Kidney tubule cell (primary cell): Measurements from ENCODE around the gene ACP7.
"Not testable (repeated sequence)": the region's sequence is repeated elsewhere in the genome, so short reads cannot be mapped to it uniquely, and the experiment has no call there.

Source experiments
- DNase-seq: peaks from one replicate; pipeline ENCODE4 v3.0.0-alpha.2; 2018; ENCODE audit warnings: low spot score

ACP7 gene

DNA sequence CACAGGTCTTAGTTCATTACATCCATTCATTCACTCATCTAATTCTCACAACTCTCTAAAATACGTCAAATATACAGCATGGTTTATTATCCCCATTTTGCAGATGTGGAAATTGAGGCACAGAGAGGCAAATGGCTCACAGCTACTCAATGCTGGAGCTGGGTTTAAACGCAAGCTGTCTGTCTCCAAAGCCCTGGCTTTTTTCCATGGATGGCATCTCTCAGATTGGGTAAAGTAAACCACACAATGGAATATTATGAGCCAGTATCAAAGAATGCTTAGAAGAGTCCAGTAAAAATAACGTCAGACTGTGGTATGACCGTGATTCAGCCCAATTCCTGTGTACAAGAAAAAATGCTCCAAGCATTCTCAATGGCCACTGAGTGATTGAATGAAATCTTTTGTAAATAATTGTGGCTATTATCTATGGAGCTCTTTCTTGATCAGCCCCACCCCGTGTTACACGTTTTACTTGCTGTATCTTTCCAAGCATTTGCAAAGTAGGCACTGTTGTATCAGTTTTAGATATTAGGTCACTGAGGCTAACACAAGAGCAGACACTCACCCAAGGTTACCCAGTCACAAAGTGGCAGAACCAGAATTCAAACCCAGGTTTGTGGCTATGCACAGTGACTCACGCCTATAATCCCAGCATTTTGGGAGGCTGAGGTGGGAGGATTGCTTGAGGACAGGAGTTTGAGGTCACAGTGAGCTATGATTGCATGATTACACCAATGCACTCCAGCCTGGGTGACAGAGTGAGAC, 5.5 kb upstream of the ACP7 start:
- DNase-seq, result peak; percentile 93

DNA sequence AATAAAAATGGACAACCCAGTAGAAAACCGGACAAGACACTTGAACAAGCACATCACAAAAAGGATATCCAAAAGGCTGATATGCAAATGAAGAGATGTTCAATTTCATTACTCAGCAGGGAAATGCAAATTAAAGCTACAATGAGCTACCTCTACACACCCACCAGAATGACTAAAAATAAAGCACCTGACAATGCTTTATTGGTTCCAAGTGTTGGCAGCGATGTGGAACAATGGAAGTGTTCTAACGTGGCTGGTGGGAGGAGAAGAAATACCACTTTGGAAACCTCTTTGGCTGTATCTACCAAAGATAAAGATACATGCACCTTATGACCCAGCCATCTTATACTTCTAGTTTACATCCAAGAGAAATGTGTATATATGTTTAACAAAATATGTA, 3.7 kb upstream of the ACP7 start:
- no peak for DNase-seq

DNA sequence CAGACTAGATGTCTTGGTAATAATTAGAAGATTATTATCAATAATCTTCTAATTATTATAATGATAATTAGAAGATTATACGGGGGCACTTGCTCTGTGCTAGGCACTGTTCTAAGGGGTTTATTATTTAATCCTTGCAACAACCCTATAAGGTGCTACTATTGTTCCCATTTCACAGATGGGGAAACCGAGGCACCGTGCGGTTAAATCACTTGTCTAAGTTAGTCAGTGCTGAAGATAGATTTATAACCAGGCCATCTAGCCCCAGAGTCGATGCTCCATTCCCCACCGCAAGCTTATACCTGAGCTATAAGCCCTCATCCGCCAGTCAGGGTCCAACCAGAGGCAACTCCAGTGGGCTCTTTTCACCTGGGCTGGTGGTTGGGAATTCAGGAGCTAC, 2.0 kb upstream of the ACP7 start:
- no peak for DNase-seq

DNA sequence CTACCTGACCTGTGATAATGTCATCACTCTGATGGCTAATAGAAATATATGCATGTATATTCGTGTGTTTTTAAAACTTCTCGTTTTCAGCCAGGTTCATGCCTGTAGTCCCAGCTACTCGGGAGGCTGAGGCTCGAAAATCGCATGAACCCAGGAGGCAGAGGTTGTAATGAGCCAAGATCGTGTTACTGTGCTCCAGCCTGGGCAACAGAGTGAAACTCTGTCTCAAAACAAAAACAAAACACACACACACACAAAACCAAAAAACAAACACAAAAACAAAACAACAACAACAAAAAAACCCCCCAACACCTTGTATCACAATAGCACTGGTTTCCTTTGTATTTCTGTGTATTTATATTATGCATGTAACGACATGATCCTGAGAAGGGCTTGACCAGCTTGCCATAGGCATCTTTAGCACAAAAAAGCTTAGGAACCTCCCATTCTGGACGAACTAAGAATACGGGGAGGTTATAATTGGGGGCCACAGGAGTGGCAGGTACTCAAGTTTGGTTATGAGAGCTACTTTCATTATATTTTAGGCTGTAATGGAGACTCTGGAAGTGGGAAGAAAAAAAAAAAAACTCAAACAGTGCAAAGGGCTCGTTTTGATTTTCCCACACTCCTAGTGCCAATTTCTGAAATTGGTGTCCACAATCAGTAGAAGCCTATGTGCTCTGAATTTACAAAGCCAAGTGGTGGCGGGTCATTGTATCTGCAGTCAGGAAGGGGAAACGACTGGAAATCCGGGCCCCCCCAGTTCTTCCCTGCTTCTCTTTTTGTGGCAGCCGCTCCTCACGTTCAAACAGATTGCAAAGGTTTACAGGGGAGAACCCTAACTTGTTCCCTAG, 1.2 kb upstream of the ACP7 start:
- no peak for DNase-seq

DNA sequence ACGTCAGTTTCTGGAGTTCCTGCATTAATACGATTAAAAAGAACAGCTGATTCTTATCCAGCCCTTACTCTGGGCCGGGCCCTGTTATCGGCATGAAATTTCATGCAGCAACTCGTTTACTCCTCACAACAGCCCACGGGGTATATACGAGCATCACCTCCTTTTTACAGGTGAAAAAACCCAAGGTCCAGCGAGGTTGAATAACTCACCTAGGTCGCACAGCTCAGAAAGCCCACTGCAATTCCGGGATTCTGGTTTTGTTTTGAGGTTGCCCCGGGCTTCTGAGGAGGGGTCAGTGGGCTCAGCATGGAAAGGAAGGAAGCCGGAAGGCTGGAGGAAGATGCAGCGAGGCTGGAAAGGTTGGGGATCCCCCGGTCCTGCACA, 577 bp upstream of the ACP7 start:
- no peak for DNase-seq

DNA sequence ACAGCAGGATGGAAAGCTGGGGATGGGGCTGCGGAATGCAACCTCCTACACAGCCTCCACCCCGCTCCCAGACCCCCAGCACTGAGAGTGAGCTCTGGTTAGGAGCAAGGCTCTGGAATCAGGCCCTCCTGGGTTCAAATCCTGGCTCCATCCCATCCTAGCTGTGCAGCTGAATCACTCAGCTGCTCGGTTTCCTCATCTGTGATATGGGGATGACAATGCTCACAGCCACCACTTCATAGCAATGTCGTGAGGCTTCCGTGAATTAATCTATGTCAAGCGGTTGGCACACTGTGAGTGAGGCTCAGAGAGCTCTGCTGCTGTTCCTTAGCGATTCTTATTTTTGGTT, 538 bp downstream of the ACP7 start:
- no peak for DNase-seq

DNA sequence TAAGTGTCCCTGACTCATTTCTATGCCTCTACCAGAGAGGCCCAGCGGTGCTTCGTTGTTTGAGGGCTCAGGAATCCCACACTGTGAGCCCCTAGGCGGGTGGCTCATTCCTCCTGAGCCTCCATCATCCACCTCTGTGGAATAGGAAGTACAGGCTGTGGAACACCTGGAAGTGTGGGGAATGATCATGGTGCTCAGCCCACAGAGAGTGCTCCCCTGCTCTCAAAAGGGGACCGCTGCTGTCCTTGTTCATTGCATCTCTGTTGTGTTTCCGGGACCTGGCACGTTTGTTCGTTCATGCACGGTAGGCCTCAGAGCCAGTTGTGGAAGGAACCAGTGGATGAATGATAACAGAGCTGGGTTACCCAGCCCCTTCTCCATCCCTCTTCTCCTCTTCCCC, 1.2 kb downstream of the ACP7 start:
- no peak for DNase-seq

DNA sequence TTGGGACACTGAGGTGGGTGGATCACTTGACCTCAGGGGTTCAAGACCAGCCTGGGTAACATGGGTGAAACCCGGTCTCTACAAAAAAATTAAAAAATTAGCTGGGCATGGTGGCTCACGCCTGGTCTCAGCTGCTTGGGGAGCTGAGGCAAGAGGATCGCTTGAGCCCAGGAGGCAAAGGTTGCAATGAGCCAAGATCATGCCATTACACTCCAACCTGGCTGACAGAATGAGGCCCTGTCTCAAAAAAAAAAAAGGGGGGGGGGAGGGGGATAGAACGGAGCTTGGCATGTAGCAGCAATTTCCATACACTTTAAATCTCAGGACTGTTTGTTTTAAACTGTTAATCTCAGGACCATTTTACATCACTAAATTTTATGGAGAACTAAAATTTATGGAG, 2.2 kb downstream of the ACP7 start:
- DNase-seq, result no peak

DNA sequence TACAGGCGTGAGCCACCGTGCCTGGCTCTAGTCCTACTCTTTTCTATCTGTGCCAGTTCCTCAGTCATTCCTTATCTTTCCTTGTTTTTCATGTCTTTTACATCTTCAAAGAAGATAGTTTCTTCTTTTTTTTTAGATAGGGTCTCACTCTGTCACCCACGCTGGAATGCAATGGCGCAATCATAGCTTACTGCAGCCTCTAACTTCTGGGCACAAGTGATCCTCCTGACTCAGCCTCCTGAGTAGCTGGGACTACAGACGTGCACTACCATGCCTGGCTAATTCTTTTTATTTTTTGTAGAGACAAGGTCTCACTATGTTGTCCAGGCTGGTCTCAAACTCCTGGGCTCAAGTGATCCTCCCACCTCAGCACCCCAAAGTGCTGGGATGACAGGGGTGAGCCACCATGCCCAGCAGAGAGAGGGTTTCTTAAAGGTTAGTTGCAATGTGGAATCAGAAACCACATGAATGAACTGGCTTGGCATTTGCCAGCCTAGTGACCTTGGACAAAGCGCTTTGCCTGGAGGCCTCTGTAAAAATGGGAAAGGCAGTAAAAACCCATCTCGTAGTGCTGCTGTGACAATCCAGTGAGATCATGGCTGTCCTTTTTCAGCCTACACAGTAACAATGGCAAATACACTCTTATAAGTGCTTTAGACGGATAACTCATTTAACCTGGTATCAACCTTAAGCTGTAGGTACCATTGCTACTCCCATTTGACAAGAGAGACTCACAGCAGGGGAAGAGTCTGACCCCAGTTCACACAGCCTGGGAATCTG, 3.9 kb downstream of the ACP7 start:
- DNase-seq, result no peak

DNA sequence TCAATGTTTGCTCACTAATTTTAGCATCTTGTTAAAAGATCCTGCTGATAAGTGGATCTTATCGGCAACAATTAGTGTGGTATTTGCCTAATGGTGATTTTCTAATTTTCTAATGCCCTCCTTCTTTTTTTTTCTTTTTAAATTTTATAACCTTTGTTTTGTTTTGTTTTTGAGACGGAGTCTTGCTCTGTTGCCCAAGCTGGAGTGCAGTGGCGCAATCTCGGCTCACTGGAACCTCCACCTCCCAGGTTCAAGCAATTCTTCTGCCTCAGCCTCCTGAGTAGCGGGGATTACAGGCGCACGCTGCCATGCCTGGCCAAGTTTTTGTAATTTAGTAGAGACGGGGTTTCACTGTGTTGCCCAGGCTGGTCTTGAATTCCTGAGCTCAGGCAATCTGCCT, 5.8 kb downstream of the ACP7 start:
- not testable (repeated sequence) for DNase-seq

DNA sequence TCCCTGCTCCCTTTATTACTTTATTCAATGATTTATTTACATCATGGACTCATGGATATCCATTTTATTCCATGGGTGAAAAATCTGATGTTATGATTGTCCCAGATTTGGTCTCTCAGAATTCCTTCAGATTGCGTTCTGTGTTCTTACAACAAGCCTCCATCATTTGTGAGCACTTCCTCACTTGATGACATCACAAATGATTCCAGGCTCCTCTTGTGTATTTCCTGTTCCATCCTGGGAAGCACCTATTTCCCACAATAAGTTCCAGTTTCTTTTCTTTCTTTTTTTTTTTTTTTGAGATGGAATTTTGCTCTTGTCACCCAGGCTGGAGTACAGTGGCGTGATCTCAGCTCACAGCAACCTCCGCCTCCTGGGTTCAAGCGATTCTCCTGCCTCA, 6.7 kb downstream of the ACP7 start:
- DNase-seq, result no peak

DNA sequence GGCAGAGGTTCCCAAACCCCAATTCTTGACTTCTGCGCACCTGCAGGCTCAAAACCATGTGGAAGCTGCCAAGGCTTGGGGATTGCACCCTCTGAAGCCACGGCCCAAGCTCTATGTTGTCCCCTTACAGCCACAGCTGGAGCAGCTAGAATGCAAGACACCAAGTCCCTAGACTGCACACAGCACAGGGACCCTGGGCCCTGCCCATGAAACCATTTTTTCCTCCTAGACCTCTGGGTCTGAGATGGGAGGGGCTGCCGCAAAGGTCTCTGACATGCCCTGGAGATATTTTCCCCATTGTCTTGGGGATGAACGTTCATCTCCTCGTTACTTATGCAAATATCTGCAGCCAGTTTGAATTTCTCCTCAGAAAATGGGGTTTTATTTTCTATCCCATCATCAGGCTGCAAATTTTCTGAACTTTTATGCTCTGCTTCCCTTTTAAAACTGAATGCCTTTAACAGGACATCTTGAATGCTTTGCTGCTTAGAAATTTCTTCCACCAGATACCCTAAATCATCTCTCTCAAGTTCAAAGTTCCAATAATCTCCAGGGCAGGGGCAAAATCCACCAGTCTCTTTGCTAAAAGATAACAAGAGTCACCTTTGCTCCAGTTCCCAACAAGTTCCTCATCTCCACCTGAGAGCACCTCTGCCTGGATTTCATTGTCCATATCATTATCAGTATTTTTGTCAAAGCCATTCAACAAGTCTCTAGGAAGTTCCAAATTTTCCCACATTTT, 11.8 kb downstream of the ACP7 start:
- not testable (repeated sequence) for DNase-seq

DNA sequence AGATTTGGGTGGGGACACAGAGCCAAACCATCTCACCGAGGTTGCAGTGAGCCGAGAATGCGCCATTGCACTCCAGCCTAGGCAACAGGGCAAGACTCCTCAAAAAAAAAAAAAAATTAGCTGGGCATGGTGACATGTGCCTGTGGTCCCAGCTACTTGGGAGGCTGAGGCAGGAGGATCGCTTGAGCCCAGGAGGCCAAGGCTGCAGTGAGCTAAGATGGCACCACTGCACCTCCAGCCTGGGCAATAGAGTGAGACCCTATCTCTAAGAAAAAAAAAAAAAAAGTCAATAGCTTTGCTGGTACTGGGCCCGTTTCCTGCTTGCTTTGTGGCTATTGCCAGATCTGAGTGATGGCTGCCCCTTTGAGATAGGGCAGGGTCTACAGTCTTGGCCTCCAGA, 13.1 kb downstream of the ACP7 start:
- DNase-seq, result no peak

DNA sequence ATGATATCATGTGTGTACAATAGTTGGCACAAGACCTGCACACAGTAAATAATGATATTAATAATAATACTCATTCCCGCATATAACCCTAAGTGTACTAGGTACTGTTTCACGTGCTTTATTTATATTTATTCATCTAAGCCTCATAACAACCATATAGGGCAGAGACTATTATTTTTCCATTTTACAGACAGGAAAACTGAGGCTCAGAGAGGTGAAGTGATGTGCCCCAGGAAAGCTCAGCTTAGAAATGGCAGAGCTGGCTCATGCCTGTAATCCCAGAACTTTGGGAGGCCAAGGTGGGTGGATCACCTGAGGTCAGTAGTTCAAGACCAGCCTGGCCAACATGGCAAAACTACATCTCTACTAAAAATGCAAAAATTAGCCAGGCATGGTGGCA, 13.6 kb downstream of the ACP7 start:
- DNase-seq, result no peak

DNA sequence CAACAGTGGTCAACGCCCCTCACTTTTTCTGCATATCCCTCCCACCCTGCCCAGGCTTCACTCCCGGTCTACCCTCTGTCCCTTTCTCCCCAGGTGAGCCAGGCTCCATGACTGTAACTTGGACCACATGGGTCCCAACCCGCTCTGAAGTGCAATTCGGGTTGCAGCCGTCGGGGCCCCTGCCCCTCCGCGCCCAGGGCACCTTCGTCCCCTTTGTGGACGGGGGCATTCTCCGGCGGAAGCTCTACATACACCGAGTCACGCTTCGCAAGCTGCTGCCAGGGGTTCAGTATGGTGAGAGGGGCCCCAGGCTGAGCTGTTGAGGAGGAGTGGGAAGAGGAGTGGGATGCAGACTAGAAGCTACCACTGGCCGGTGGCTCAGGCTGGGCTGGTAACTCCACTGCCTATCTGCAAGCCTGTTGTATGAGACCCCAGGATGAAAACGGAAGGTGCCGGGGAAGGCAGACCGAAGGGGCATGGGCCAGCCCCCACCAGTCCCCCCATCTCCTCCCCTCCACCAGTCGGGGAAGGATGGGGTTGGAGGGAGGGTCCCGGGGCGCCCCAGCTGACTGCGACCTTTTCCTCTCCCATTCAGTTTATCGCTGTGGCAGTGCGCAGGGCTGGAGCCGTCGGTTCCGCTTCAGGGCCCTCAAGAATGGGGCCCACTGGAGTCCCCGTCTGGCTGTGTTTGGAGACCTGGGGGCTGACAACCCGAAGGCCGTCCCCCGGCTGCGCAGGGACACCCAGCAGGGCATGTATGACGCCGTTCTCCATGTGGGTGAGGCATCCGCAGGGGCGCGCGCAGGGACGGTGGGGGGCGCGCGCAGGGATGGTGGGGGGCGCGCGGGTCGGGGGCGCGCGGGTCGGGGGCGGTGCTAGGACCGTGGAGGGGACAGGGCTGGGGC, 14.4 kb downstream of the ACP7 start:
- no peak for DNase-seq

DNA sequence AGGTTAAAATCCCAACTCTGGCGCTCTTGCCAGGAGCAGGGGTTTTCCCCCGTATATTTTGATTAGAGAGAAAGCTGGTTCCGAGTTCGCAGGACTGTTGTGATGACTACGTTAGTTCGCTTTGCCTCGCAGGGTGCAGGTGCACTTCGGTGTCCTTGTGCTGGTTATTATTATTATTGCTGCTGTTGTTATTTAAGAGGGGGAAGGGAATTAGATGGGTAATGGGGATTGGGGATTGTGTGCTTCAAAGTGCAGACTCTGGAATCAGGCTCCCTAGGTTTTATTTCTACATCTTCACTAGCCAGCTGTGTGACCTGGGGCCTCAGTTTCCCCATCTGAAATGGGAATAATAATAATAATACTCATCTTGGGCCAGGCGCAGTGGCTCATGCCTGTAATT, 15.2 kb downstream of the ACP7 start:
- no peak for DNase-seq

DNA sequence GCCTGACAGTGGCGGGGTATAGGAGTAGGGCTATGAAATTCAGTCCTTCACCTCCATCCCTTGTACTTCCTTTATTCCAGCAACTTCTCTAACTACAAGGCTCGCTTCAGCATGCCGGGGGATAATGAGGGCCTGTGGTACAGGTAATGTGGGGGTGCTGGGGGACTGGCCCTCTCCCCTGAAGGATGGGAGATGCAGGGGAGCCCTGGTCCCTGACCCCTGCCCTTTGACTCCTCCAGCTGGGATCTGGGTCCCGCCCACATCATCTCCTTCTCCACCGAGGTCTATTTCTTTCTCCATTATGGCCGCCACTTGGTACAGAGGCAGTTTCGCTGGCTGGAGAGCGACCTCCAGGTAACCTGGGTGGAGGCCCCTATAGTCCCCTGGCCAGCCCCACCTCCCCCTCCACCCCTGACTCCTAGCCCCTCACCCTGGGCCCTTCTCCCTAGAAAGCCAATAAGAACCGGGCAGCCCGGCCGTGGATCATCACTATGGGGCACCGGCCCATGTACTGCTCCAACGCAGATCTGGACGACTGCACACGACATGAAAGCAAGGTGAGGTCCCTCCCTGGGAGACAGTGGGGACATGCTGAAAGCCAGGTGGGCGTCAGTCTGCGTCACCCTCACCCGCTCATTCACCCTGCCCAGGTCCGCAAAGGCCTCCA, 16.5 kb downstream of the ACP7 start:
- DNase-seq, result no peak

DNA sequence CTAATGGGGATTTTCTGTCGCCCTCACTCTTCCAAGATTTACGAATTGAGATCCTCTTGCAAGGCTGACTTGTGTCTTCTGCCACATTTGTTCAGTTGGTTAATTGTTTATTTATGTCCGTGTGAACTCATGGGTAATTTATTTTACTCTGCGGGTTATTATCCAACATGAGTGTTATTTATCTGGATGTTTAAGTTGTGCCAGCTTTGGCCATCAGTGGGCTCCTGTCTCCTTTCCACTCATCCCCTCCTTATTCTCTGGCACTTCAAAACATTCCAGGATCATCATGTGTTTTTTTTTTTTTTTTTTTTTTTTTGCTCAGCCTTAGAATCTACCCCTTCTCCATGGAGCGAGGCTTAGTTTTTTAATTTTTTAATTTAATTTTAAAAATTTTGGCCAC, 19.0 kb downstream of the ACP7 start:
- no peak for DNase-seq

DNA sequence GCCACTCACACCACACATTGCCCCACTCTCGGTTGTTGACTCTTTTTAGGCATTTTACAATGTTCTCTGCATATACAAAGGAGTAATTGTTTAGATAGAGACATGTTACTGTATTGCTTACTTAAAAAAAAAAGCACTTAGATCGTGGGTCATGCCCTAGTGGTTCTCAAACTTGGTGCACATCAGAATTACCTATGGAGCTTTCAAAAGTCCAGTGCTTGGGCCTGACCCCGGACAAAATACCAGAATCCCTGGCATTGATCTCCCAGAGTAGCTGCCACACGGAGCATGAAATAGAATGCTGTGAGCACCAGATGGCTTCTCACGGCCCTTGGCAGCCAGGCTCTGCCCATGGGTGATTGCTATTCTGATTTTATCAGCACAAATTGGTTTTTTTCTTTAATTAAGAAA, 20.0 kb downstream of the ACP7 start:
- no peak for DNase-seq

DNA sequence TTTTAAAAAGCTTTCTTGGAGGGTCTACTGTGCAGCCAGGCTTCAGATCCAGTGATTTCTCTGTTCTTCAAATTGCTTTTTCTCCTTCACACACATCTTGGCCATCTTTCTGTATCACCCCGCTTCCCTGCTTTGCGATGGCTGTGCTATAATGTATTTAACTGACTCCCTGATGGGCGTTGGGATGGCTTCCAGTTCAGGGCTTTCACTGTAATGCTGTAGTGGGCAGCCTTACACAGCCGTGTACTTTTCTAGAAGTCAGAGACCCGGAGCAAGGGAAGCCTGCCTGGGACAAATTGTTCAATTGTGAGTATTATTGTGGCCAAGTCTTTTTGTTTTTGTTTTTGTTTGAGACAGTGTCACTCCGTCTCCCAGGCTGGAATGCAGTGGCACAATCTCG, 22.0 kb downstream of the ACP7 start:
- DNase-seq, result no peak

DNA sequence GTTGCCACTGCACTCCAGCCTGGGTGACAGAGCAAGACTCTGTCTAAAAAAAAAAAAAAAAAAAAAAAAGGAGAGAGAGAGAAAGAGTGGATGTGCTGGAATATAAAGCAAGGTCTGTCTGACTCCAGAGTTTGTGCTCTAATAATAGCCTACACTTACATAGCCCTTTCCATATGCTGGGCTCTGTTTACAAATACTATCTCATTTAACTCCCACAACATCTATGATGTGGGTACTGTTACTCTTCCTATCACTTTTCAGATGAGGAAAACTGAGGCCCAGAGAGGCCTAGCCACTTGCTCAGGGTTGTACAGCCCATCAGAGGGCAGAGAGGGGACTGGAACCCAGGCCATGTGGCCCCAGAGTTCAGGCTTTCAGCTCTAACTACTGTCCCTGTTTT, 25.5 kb downstream of the ACP7 start:
- no peak for DNase-seq
